ENCODE data around the gene ITGAL. TPM values are rescaled to one million over a fixed set of nuclear protein-coding genes. Genes with fewer than 3 reads are reported as not detected.

Gene ITGAL
- polyA plus RNA-seq, 10 donors: 1.5 to 8.7 (median 2.7) TPM

DNA sequence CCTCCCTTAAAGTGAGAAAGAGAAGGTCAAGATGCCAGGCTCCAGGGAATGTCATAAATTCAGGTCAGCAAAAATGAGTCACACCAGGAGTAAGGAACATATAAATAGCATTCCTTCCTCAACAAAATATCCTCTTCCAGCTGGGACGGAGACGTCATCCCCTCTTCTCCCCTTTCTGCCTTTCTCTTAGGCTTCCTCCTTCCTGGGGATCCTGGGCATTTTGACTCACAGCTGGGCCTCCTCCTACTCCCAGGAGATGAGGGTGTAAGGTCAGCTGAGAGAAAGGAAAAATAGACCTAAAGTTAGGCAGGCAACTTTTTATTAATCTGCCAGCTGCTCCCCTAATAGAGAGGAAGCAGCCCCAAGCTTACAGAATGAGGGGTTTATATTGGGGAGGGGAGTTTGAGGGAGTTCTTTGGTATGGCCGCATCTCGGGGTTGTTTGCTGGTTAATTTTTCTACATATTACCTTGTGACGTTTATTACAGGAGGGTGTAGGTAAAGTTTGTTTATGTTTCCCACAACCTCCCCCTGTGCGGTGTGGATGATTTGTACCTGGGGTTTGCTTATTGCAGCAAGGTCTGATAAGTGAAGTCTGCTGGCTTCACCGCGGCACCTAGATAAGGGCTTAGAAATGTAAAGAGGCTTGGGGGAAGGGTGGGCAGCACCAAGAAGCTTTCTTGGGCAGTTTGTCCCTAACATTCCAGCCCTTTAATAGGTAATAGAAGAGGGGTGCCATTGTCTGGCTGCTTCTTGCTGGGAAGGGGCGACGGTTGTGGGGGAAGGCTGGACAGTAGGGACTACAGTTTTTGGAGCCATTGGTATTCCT is 69.2 kb downstream of the ITGAL start:
- DNase-seq: no peak

GRCh38 chr16:30543067-30543466 is 70.5 kb downstream of the ITGAL start:
- DNase-seq: no peak

DNA sequence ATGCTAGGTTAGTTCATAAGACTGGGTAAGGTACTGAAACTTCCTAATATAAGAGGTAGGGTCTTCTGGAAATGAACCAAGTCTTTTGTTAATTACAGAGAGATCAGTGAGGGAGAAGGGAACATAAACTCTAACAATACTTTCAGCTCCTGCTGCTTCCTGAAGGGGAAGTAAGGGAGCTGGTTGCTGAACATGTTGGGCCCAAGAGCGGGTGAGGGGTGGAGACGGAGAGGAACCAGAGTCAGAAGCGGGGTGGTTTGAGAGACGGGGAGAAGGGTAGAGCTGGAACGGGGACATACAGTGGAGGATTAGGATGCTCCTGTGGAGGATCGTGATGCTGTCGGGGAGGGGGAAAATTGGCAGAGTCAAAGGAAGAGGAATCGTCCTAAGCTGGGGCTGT is 73.6 kb downstream of the ITGAL start:
- no peak for DNase-seq

DNA sequence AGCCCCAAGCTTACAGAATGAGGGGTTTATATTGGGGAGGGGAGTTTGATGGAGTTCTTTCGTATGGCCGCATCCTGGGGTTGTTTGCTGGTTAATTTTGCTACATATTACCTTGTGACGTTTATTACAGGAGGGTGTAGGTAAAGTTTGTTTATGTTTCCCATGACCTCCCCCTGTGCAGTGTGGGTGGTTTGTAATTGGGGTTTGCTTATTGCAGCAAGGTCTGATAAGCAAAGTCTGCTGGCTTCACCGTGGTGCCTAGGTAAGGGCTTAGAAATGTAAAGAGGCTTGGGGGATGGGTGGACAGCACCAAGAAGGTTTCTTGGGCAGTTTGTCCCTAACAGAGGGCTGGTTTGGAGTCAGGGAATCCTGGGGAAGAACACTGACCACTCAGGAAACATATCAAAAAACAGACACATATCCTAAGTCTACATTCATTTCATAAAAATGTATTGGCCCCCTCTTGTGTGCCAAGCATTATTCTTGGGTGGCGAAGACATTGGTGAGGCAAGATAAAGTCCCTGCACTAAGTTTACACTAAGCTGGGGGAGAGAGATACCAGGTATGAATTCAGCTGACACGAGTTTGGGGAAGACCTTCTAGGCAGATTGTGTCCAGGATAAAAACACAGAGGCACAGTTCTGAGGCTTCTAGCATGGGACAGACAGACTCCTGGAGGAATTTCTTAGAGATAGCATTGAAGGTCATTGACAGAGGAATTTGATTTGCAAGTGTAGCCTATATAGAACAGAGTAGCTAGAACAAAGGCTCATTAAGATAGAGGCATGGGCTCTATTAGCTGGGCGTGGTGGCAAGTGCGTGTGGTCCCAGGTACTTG is 76.1 kb downstream of the ITGAL start:
- no peak for DNase-seq

DNA sequence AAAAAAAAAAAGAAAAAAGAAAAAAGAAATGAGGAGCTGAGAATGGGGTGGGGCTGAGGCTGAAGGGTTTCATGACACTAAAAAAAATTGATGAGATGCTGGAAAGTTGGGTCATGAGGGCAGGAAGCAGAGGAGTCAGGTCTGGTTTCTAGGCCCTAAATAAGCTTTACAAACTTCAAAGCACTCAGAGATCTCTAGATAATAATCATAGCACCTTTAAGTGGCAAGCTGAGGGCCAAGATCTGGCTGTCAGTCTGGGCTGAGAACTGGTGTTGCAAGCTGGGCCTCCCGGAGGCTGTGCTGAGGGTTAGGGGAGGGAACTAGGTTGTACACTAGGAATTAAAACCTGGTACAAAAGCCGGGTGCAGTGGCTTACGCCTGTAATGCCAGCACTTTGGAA is 79.2 kb downstream of the ITGAL start:
- DNase-seq: no peak

DNA sequence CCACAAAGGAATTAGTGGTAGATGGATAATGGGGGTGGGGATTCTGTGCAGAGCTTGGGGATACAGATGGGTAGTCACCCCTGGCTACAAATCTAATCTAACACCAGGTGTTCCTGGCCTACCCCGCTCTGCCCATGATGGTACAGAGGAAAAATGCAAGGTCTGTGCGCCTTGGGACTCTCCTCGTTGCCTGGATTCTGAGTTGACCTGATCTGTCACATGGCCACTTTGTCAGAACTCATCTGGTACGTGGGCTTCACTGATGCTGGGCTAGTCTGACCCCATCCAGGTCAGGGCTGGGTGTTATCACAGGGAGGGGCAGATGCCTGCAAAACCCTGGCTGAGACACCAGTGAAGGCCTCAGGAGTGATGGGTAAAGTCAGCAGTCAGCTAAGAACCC is 80.4 kb downstream of the ITGAL start:
- no peak for DNase-seq

DNA sequence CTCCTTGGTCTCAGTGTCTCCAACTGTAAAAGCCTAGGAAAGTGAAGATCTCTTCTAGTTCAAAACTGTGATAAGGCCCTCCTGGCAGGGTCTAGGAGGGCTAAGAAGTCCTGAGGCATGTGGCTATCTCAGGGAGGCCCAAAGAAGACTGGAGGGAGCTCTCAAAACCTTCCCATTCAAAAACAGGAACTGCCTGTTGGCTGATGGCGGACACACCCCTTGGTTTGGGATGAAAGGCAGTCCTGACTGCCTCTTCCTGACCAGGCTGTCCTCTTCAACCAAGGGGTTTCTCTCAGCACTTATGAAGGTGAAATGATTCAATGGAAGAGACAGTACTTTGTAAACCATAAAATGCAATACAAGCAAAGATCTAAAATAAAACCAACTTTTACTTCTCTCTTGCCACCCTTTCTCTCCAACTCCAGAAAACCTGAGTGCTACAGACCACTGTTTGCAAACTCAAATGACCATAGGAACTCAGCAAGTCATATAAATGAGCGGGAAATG is 80.9 kb downstream of the ITGAL start:
- DNase-seq: no peak

GRCh38 chr16:30554557-30555314 is 82.2 kb downstream of the ITGAL start:
- no peak for DNase-seq

DNA sequence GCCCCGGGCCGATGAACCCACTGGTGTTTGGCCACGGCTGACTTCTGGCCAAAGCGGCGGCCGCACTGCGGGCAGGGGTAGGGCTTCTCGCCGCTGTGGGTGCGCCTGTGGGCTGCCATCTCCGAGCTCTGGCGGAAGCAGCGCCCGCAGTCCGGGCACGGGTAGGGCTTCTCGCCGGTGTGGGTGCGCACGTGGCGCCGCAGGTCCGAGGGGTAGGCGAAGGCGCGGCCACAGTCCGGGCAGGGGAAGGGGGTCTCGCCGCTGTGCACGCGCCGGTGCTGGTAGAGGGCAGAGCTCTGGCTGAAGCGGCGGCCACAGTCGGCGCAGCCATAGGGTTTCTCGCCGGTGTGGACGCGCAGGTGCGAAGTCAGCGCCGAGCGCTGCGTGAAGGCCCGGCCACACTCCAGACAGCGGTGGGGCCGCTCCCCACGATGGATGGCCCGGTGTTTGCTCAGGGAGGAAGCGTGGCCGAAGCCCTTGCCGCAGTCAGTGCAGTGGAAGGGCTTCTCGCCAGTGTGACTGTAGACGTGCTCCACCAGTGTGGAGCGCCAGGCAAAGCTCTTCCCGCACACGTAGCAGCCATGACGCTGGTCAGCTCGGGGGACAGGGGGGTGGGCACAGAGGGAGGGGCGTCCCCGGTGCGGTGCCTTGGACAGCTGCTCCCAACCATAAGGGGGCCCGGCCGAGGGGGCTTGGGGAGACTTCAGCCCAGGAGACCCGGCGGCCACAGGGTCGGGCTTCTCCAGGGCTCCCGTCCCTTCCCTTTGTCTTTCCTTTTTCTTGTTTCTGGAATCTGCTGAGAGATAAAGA is 83.0 kb downstream of the ITGAL start:
- DNase-seq: no peak

- no peak for DNase-seq
Observed at GRCh38 chr16:30556125-30556473, 83.6 kb downstream of the ITGAL start.

GRCh38 chr16:30557707-30557956 is 85.1 kb downstream of the ITGAL start:
- peak in 1 of 3 donors; percentile 31 for DNase-seq

DNA sequence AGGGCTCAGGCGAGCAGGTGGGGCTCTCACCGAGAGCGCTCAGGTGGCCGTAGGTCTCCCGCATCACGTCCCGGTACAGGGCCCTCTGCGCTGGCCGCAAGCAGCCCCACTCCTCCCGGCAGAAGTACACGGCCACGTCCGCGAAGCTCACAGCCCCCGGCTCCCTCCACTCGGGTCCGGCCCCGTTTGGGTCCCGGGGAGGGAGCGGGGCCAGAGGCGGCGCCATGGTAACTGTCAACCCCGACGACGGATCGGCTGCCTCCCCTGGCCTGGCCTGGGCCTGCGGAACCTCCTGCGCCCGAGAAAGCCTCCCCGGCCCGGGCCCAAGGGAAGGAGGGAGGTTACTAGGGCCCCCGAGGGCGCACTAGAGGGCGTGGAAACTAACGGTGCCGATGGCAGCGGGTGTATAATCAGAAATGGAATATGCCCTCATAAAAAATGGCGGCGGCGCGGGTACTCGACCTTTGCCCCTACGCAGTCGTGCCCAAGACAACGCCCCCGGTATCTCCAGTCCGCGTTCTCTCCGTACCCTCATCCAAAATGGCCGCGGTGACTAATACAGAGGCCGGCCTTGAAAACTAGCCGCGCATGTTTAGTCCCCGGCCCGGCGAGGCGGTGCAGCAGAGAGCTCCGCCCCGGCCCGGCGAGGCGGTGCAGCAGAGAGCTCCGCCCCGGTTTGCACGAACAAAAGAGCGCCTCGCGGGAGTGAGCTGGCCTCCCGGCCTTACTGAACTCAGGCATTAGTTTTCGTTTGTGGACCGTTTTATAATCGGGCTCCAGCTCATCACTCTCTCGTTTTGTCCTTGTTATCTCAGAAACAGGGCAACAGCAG is 85.6 kb downstream of the ITGAL start, which contains the start of gene ZNF764:
Gene ZNF764 (minus strand): TSS at position 418 of the 832 bp plus-strand sequence. CDS start 192 bp downstream, at position 226.
- peak; percentile 97 to 98 (median 98) for DNase-seq

- DNase-seq: no peak
Observed at GRCh38 chr16:30558789-30559377, 86.3 kb downstream of the ITGAL start.

DNA sequence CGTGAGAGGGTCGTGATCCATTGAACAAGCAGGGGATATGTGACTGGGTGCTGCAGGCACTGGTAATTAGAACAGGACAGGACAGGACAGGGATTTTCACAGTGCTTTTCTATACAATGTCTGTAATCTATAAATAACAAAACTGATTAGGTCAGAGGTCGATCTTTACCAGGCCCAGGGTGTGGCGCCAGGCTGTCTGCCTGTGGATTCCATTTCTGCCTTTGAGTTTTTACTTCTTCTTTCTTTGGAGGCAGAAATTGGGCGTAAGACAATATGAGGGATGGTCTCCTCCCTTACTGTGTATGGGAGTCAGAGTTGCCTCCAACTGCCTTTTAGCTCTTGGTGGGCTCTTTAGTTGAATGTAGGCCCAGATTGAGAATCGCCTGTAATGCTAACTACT is 87.1 kb downstream of the ITGAL start:
- DNase-seq: no peak

DNA sequence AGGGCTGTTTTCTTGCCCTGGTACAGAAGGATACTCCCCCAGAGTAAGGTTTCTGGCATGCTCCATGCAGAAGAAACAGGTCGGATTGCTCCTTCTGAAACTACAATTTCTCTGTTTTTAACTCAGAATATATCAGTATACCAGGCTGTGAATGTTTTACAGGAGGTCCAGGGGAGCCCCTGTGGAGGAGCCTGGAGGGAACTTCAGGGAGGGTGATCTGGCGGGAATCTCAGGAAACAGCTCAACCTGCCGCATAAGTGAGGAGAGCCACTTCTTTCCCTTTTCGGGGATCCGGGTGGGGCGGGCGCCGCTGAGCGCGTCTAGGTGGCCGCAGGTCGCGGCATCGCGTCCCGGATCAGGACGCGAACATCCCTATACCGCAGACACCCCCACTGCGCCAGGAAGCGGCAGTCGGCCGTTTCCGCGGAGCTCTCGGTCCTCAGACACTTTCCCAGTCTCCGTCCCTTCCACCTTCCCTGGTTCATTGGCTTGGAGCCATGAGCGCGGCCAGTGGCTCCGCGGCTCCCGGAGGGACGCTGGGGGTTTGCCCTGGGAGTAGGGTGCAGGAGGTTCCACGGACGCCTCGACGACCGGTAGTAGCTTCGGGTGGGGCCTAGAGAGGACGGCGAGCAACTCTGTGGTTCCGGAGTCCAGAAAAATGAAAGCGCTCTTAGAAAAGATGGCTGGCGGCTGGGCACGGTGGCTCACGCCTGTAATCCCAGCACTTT is 88.7 kb downstream of the ITGAL start:
- peak in 1 of 3 donors; percentile 51 for DNase-seq

DNA sequence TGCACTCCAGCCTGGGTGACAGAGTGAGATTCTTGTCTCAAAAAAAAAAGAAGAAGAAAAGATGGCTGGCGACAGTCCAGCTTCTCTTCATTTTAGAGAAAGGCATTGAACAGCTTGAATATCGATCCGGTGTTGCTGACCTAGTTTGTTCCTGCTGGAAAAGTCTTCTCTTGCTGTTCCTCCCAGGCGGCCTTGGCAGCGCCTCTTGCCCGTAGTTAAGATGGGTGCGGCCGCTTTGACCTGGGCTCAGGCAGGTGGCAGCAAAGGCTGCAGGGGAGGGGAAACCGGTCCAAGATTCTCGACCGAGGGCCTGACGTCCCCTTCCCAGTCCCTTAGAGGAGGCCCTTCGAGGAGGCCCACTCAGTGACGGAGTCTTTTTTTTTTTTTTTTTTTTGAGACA is 89.5 kb downstream of the ITGAL start:
- no peak for DNase-seq

DNA sequence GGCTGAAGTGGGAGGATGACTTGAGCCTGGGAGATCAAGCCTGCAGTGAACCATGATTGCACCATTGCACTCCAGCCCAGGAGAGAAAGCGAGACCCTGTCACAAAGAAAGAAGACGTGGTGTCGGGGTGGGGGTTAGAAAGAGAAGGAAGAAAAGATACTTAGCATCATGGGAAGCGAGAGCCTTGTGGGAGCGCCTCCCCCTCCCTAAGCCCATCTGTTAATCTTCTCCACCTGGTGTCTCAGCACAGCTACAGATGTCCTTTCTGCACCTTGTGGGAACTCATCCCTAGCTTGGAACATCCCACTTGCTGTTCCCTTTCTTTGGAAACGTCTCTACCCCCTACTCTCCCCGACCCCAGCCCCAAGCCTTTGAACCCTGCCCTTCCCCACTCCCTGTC is 93.0 kb downstream of the ITGAL start:
- DNase-seq: no peak

DNA sequence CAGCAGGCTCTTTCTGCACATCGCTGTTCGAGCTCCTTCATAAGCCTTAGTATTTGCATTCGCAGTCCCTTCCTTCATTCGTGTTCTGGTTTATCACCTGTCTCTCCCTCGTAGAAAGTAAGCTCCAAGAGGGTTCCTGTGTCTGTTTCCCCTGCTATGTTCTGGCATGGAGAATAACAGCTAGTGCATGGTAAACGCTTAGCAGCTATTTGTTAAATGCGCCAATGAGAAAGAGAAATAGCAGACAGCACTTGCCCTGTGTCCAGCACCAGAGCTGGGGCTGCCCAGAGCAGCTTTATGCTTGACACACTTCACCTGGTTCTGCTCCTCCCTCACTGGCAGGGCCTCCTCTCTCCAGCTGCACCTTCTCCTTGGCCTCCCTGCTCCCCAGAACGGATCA is 93.4 kb downstream of the ITGAL start:
- DNase-seq: no peak

- DNase-seq: no peak
Observed at GRCh38 chr16:30566531-30566930, 94.0 kb downstream of the ITGAL start.
